ENCODE data around the gene EEF1G. TPM values are rescaled to one million over a fixed set of nuclear protein-coding genes. Genes with fewer than 3 reads are reported as not detected.
"Not testable (repeated sequence)": the region's sequence is repeated elsewhere in the genome, so short reads cannot be mapped to it uniquely, and the experiment has no call there.

Gene EEF1G
- total RNA-seq, 1 donor: 1,443 TPM

- DNase-seq (ENCODE audit: low read depth): peak; percentile 35
- peak overlapping the region; percentile 84 for H3K4me3 ChIP-seq (ENCODE audit: low read depth, low read length)
- TF ChIP-seq CTCF (IDR thresholded peaks at IDR 0.05; ENCODE audit: insufficient read depth, low read length): no peak
These were observed 826 bp upstream of the EEF1G start for GRCh38 chr11:62574363-62575071.

GRCh38 chr11:62573006-62573591 lies 592 bp downstream of the EEF1G start:
- no peak for TF ChIP-seq CTCF (IDR thresholded peaks at IDR 0.05; ENCODE audit: insufficient read depth, low read length)
- peak; percentile 27 for DNase-seq (ENCODE audit: low read depth)
- peak overlapping the region; percentile 97 for H3K4me3 ChIP-seq (ENCODE audit: low read depth, low read length)

GRCh38 chr11:62572431-62572830 lies 1.3 kb downstream of the EEF1G start:
- no peak for TF ChIP-seq CTCF (IDR thresholded peaks at IDR 0.05; ENCODE audit: insufficient read depth, low read length)
- no peak for DNase-seq (ENCODE audit: low read depth)
- peak overlapping the region; percentile 97 for H3K4me3 ChIP-seq (ENCODE audit: low read depth, low read length)

- H3K4me3 ChIP-seq (ENCODE audit: low read depth, low read length): not testable (repeated sequence)
These were observed 2.2 kb downstream of the EEF1G start for GRCh38 chr11:62571493-62571892.

GRCh38 chr11:62570903-62571302 lies 2.8 kb downstream of the EEF1G start:
- not testable (repeated sequence) for H3K4me3 ChIP-seq (ENCODE audit: low read depth, low read length); DNase-seq (ENCODE audit: low read depth)

More at GRCh38 chr11:62571493-62571892, 2.2 kb downstream of the EEF1G start:
- DNase-seq (ENCODE audit: low read depth): not testable (repeated sequence)

- no peak overlapping the region for H3K4me3 ChIP-seq (ENCODE audit: low read depth, low read length)
- DNase-seq (ENCODE audit: low read depth): no peak
- no peak for TF ChIP-seq CTCF (IDR thresholded peaks at IDR 0.05; ENCODE audit: insufficient read depth, low read length)
These were observed 4.1 kb downstream of the EEF1G start for GRCh38 chr11:62569611-62570010.

- TF ChIP-seq CTCF (IDR thresholded peaks at IDR 0.05; ENCODE audit: insufficient read depth, low read length): no peak
- H3K4me3 ChIP-seq (ENCODE audit: low read depth, low read length): no peak overlapping the region
- DNase-seq (ENCODE audit: low read depth): no peak
These were observed 6.6 kb downstream of the EEF1G start for GRCh38 chr11:62567018-62567633.
